Measurements from ENCODE around the gene UNC45B.
"Not testable (repeated sequence)": the region's sequence is repeated elsewhere in the genome, so short reads cannot be mapped to it uniquely, and the experiment has no call there.

UNC45B gene

DNA sequence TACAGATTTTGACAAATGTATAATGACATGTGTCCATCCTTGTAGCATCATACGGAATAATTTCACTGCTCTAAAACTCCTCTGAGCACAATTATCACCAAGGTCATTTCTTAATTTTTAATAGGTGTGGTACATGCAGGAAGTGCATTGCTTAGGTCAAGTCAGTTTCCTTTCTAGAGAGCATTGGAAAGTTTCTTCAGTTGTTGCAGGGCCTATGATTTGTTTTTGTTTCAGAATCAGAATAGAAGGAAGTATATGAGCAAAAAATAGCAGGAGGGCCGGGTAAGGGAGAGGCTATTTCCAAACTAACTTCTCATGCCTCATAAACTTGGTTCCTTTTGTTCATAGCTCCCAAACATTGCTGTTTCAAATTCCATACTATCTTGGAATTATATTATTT is 71.3 kb downstream of the UNC45B start:
- DNase-seq (ENCODE audit: low spot score), result no peak

DNA sequence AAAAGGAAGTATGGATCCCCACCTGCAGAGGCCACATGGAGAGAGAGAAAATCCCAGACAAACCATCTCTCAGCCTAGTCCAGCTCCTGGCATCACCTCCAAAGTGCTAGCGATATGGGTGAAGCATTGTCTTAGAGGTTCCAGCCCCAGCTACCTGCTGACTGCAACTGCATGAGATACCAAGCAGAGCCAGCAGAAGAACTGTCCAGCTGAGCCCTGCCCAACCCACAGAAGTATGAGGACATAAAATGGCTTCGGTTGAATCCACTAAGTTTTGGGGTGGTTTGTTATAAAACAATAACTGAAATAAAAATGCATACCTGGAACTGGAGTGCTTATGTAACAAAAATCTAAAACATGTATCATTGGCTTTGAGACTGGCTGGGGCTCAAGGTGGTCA is 74.8 kb downstream of the UNC45B start:
- DNase-seq (ENCODE audit: low spot score), result no peak

DNA sequence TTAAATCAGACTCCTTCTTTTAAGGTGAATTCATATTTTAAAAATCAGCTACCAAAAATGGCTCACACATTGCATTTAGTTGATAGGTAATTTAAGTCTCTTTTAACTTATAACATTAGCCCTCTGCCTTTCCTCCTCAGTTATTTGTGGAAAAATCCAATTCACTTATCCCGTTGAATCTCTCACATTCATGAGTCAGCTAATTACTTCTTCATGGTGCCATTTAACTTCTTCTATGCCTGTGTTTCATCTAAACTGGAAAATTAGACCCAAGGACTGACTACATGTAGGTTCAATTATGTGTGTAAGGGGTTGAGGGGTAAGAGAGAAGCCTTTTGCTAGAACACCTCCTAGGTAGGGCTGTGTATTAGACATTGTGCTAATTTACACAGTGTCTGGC is 76.8 kb downstream of the UNC45B start:
- DNase-seq (ENCODE audit: low spot score), result no peak

DNA sequence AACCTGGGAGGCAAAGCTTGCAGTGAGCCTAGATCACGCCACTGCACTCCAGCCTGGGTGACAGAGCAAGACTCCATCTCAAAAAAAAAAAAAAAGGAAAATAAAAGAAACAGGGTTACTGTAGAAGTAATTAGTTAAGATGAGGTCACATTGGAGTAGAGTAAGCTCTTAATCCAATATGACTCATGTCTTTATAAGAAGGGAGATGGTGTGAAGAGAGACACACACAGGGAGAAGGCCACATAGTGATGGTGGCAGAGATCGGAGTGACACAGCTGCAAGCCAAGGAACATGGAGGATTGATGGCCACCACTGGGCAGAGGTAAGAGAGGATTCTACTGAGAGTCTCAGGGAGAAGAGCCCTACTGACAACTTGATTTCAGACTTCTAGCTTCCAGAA is 79.9 kb downstream of the UNC45B start:
- DNase-seq (ENCODE audit: low spot score), result no peak

DNA sequence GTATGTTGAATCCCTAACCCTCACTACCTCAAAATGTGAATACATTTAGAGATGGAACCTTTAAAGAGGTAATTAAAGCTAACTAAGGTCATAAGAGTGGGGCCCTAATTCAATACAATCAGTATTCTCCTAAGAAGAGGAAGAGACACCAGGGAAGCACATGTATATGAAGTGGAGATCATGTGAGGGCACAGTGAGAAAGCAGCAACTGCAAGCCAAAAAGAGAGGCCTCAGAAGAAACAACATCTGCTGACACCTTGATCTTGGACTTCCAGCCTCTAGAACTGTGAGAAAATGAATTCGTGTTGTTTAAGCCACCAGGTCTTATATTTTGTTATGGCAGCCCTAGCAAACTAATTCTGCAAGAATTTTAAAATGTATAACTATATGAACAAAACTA is 82.0 kb downstream of the UNC45B start:
- DNase-seq (ENCODE audit: low spot score), result no peak

DNA sequence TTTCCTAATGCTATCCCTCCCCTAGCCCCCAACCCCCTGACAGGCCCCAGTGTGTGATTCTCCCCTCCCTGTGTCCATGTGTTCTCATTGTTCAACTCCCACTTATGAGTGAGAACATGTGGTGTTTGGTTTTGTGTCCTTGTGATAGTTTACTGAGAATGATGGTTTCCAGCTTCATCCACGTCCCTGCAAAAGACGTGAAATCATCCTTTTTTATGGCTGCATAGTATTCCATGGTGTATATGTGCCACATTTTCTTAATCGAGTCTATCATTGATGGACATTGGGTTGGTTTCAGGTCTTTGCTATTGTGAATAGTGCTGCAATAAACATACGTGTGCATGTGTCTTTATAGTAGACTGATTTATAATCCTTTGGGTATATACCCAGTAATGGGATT is 86.7 kb downstream of the UNC45B start:
- not testable (repeated sequence) for DNase-seq (ENCODE audit: low spot score)

DNA sequence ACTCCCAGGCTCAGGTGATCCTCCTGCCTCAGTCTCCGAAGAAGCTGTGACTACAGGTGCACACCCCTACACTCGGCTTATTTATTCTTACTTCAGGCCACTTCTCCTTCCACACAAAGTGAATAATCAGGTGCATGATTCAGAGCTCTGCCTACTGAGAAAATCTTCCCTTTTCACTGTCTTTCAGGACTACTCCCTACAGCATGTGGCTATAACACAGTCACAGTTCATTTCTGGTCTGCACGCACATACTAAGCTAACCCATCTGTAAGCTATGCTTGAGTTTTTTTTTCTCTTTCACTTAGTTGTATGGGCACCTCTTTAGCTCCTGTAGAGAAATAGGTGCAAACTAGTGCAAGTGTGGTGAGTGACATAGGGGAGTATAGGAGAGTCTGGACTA is 87.7 kb downstream of the UNC45B start:
- DNase-seq (ENCODE audit: low spot score), result no peak

DNA sequence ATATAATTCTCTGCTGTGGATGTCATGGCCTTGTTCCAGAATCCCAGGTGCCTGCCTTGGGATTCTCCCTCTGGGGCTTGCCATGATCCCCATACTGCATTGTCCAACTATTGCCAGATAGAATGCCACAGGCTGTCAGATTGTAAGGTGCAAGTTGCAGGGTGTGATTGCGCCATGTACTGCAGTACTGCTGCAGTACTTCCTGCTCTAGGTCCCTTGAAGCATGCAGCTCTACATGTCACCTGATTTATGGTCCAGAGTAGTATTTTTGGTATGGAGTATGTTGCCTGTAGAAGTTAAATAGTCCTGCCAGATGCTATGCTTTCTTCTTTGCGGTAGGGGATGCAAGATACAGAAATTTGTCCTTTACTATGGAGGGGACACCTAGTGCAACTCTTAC is 88.3 kb downstream of the UNC45B start:
- no peak for DNase-seq (ENCODE audit: low spot score)

DNA sequence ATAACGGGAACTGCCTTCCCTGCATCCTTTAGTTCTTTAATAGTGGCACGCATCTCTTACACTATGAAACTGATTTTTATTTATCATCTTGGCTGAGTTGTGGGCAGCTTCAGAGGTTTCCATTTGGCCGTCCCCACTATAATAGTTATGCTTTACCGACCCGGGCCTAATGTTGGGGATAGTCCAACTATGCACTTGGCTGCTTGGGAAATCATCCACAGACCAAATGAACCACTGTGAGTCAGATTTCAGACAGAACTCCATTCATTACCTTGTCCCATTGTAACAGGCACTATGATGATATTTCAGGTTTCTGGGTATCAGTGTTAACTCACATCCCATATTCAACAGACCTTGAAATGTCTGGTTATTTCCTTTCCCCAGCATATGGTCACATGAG is 89.2 kb downstream of the UNC45B start:
- DNase-seq (ENCODE audit: low spot score), result no peak

DNA sequence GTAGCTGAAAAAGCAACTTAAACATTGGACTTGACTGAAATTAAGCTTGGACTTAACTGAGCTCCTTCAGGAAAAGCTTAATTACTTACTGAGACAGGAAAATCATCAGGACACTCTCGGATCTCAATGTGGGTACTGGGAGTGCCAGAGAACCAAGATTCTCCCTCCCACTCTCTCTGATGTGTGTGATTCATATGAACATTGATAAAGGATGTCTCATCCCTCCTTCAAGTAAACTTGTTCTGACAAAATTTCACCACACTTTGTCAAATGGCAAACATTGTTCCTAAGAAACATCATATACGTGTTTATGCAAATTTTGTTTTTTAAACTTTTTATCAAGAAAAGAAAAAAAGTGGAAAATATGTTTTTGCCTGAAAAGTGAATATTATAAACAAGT is 91.2 kb downstream of the UNC45B start:
- DNase-seq (ENCODE audit: low spot score), result peak; percentile 65
